DND-41 (cell line): ENCODE data around the gene EEA1.

Source experiments
- ATAC-seq: fragments of 200-7000 bp; cut with Tn5 transposase; 3 replicates; pipeline ENCODE4 v1.9.1; 2021; ENCODE audit warnings: low read depth; ENCODE audit not compliant: insufficient read depth
- DNase-seq: peaks from one replicate; pipeline ENCODE4 v3.0.0-alpha.2; 2020
- H2AFZ ChIP-seq: 2 replicates; pipeline ENCODE4 v1.6.0; 2012; ENCODE audit warnings: low read depth, low read length
- H3K27ac ChIP-seq: 2 replicates; pipeline ENCODE4 v1.5.1; 2012; ENCODE audit warnings: low read length, inconsistent platforms
- H3K27me3 ChIP-seq: fragments of 200-600 bp; sonication (generic); 2 replicates; pipeline ENCODE4 v1.6.0; 2012; ENCODE audit warnings: low read length, mild to moderate bottlenecking, inconsistent platforms; ENCODE audit not compliant: insufficient read depth, poor library complexity
- H3K36me3 ChIP-seq: 2 replicates; pipeline ENCODE4 v1.5.1; 2012; ENCODE audit warnings: low read length, inconsistent platforms; ENCODE audit not compliant: insufficient read depth
- H3K4me1 ChIP-seq: 2 replicates; pipeline ENCODE4 v1.5.1; 2012; ENCODE audit warnings: mild to moderate bottlenecking, low read length; ENCODE audit not compliant: insufficient read depth
- H3K4me2 ChIP-seq: 2 replicates; pipeline ENCODE4 v1.6.0; 2012; ENCODE audit warnings: mild to moderate bottlenecking, moderate library complexity, low read length, inconsistent platforms; ENCODE audit not compliant: insufficient read depth
- H3K4me3 ChIP-seq, 2 experiments: fragments of 200-600 bp in 1 of 2; shearing (Covaris generic) in 1 of 2; 2 replicates each; pipeline ENCODE4 v1.5.1; 2012 to 2016; ENCODE audit warnings: inconsistent platforms in 2 of 2, low read length in 2 of 2, mild to moderate bottlenecking in 2 of 2, low read depth in 1 of 2, moderate library complexity in 1 of 2
- H3K79me2 ChIP-seq: 2 replicates; pipeline ENCODE4 v1.6.0; 2012; ENCODE audit warnings: low read length, inconsistent platforms; ENCODE audit not compliant: insufficient read depth
- H3K9ac ChIP-seq: 2 replicates; pipeline ENCODE4 v1.6.0; 2012; ENCODE audit warnings: low read depth, mild to moderate bottlenecking, inconsistent platforms, low read length, moderate library complexity
- H3K9me3 ChIP-seq: 2 replicates; pipeline ENCODE4 v1.5.1; 2012; ENCODE audit warnings: low read length, moderate library complexity, mild to moderate bottlenecking, inconsistent platforms; ENCODE audit not compliant: insufficient read depth, severe bottlenecking
- H4K20me1 ChIP-seq: 2 replicates; pipeline ENCODE4 v1.6.0; 2012; ENCODE audit warnings: low read length; ENCODE audit not compliant: insufficient read depth
- CTCF ChIP-seq: IDR thresholded peaks from 2 replicates; pipeline ENCODE4 v1.5.1; 2012; ENCODE audit warnings: borderline replicate concordance, low read length, moderate library complexity, mild to moderate bottlenecking; ENCODE audit not compliant: poor library complexity, severe bottlenecking; ENCODE audit errors: extremely low read depth
- EZH2 ChIP-seq: IDR thresholded peaks from 3 replicates; pipeline ENCODE4 v1.6.1; 2012; ENCODE audit warnings: borderline replicate concordance, low read depth, mild to moderate bottlenecking, moderate library complexity, low read length, inconsistent platforms; ENCODE audit not compliant: severe bottlenecking

Gene EEA1

GRCh38 chr12:92890601-92891106 is 38.4 kb downstream of the EEA1 start:
- no peaks in the 10 kb centered on the region for H3K9me3 ChIP-seq
- H3K27me3 ChIP-seq, result no peaks in the 10 kb centered on the region
- no peak overlapping the region for H3K4me2 ChIP-seq
- TF ChIP-seq CTCF, result no peak
- H3K79me2 ChIP-seq, result peaks cover 44% of the 10 kb centered on the region
- peaks cover 10% of the 10 kb centered on the region for H3K36me3 ChIP-seq
- DNase-seq, result no peak
- no peak overlapping the region for H3K27ac ChIP-seq
- peaks cover 3% of the 10 kb centered on the region; the same call in 1 of the 2 replicates for H4K20me1 ChIP-seq
- no peak overlapping the region for H3K9ac ChIP-seq
- H3K4me1 ChIP-seq, result no peaks in the 10 kb centered on the region
- no peak overlapping the region for H3K4me3 ChIP-seq
- ATAC-seq, result no peak
- no peak overlapping the region for H2AFZ ChIP-seq

- TF ChIP-seq EZH2 (no peak), CTCF (no peak)
- Histone ChIP-seq H3K4me3 (no peak overlapping the region), H3K4me2 (no peak overlapping the region), H3K4me1 (no peaks in the 10 kb centered on the region), H3K27me3 (no peaks in the 10 kb centered on the region), H2AFZ (no peak overlapping the region), H3K36me3 (peaks cover 40% of the 10 kb centered on the region), H4K20me1 (no peaks in the 10 kb centered on the region; the same call in 1 of the 2 replicates), H3K9ac (no peak overlapping the region), H3K9me3 (no peaks in the 10 kb centered on the region), H3K79me2 (peaks cover 17% of the 10 kb centered on the region; the same call in 1 of the 2 replicates), H3K27ac (no peak overlapping the region)
- DNase-seq, result no peak
- ATAC-seq, result no peak
Measured at GRCh38 chr12:92886131-92886530, 43.0 kb downstream of the EEA1 start.

- Histone ChIP-seq H3K4me1 (no peaks in the 10 kb centered on the region), H2AFZ (no peak overlapping the region), H3K79me2 (peaks cover 39% of the 10 kb centered on the region), H3K4me2 (no peak overlapping the region), H3K4me3 (no peak overlapping the region), H3K36me3 (peaks cover 38% of the 10 kb centered on the region), H3K27ac (no peak overlapping the region), H3K9me3 (no peaks in the 10 kb centered on the region), H3K27me3 (no peaks in the 10 kb centered on the region), H4K20me1 (no peaks in the 10 kb centered on the region; the same call in 1 of the 2 replicates), H3K9ac (no peak overlapping the region)
- ATAC-seq, result no peak
- no peak for TF ChIP-seq CTCF
- DNase-seq, result no peak
Measured at GRCh38 chr12:92879698-92880322, 49.3 kb downstream of the EEA1 start.
